ENCODE data around the gene PDHB. TPM values are rescaled to one million over a fixed set of nuclear protein-coding genes. Genes with fewer than 3 reads are reported as not detected.

PDHB gene
- total and polyA plus RNA-seq, 2 of the 13 experiments (the other 11 are each of a cell fraction or from before 2014, with no cell fraction given) = 108 to 153 TPM

- TF ChIP-seq E2F5 (CRISPR knock-in tag; conservative IDR thresholded peaks at IDR 0.05) = no peak
- peak; percentile 11; the same call in 1 of the 2 replicates for TF ChIP-seq CEBPG (CRISPR knock-in tag; IDR thresholded peaks at IDR 0.05)
- no peak for TF ChIP-seq HIC2 (CRISPR knock-in tag; IDR thresholded peaks at IDR 0.05; ENCODE audit: low read depth)
- TF ChIP-seq HINFP (CRISPR knock-in tag; IDR thresholded peaks at IDR 0.05; ENCODE audit: low read depth) = no peak
- no peak for TF ChIP-seq NR2C2 (CRISPR knock-in tag; IDR thresholded peaks at IDR 0.05; ENCODE audit: borderline replicate concordance)
- no peak for TF ChIP-seq HOXA7 (CRISPR knock-in tag; IDR thresholded peaks at IDR 0.05)
- no peak for TF ChIP-seq HOXD1 (CRISPR knock-in tag; IDR thresholded peaks at IDR 0.05)
- peak; percentile 16; the same call in 1 of the 2 replicates for TF ChIP-seq ARID4A (CRISPR knock-in tag; IDR thresholded peaks at IDR 0.05; ENCODE audit: borderline replicate concordance)
- no peak for TF ChIP-seq MATR3 (CRISPR knock-in tag; IDR thresholded peaks at IDR 0.05)
- peak; percentile 26; the same call in 1 of the 2 replicates for TF ChIP-seq ZNF460 (CRISPR knock-in tag; IDR thresholded peaks at IDR 0.05; ENCODE audit: borderline replicate concordance)
- peak; percentile 7; the same call in 1 of the 2 replicates for TF ChIP-seq TSC22D2 (CRISPR knock-in tag; IDR thresholded peaks at IDR 0.05; ENCODE audit: borderline replicate concordance)
- TF ChIP-seq KLF13 (CRISPR knock-in tag; IDR thresholded peaks at IDR 0.05) = 0 out of 2 replicates have a peak, but pooled peaks have one; percentile 15
- 0 out of 2 replicates have a peak, but pooled peaks have one; percentile 22 for TF ChIP-seq SOX5 (CRISPR knock-in tag; IDR thresholded peaks at IDR 0.05; ENCODE audit: borderline replicate concordance)
- TF ChIP-seq HDAC1 (CRISPR knock-in tag; IDR thresholded peaks at IDR 0.05) = 0 out of 2 replicates have a peak, but pooled peaks have one; percentile 24
- TF ChIP-seq PBX3 (CRISPR knock-in tag; IDR thresholded peaks at IDR 0.05; ENCODE audit: borderline replicate concordance) = no peak
These were observed 36.9 kb upstream of the PDHB start (continued) for GRCh38 chr3:58470363-58471024.

Measured in HepG2 (cell line).